ENCODE measurements around the gene NOL11. TPM values are rescaled to one million over a fixed set of nuclear protein-coding genes. Genes with fewer than 3 reads are reported as not detected.

Gene NOL11
- total RNA-seq, 2 experiments from 2014 or later: 74.3 to 76.0 TPM

- Mint-ChIP-seq H3K36me3 (ENCODE audit: low read depth) (no peaks in the 10 kb centered on the region), H3K4me3 (no peak overlapping the region), H3K27me3 (no peaks in the 10 kb centered on the region), H3K4me1 (ENCODE audit: low read depth) (no peaks in the 10 kb centered on the region), H3K27ac (no peak overlapping the region), H3K9me3 (no peaks in the 10 kb centered on the region)
- TF ChIP-seq, protein P1, sequence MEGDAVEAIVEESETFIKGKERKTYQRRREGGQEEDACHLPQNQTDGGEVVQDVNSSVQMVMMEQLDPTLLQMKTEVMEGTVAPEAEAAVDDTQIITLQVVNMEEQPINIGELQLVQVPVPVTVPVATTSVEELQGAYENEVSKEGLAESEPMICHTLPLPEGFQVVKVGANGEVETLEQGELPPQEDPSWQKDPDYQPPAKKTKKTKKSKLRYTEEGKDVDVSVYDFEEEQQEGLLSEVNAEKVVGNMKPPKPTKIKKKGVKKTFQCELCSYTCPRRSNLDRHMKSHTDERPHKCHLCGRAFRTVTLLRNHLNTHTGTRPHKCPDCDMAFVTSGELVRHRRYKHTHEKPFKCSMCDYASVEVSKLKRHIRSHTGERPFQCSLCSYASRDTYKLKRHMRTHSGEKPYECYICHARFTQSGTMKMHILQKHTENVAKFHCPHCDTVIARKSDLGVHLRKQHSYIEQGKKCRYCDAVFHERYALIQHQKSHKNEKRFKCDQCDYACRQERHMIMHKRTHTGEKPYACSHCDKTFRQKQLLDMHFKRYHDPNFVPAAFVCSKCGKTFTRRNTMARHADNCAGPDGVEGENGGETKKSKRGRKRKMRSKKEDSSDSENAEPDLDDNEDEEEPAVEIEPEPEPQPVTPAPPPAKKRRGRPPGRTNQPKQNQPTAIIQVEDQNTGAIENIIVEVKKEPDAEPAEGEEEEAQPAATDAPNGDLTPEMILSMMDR (IDR thresholded peaks at IDR 0.05): no peak
- DNase-seq: no peak
- POLR2A ChIA-PET: no interaction called here
- CTCF ChIA-PET: no interaction called here
- ATAC-seq: no peak
- intact Hi-C loops (cut with micrococcal nuclease): no loop called here
Observed at GRCh38 chr17:67773246-67773645, 55.5 kb downstream of the NOL11 start.

GRCh38 chr17:67779098-67779672 lies 61.4 kb downstream of the NOL11 start:
- ChIA-PET POLR2A (no interaction called here), CTCF (interaction anchor here (1.1 to 1.9 kb wide), 3 partner anchors 14 to 40 kb away, joined by 3 to 5 read pairs (median 3); no protein-coding TSS in a partner anchor)
- H3K4me3 Mint-ChIP-seq: no peak overlapping the region
- H3K36me3 Mint-ChIP-seq (ENCODE audit: low read depth): no peaks in the 10 kb centered on the region
- peak; percentile 68 for ATAC-seq
- intact Hi-C loops (cut with micrococcal nuclease): no loop called here
- H3K27ac Mint-ChIP-seq: no peak overlapping the region
- DNase-seq: peak; percentile 30
- H3K27me3 Mint-ChIP-seq: no peaks in the 10 kb centered on the region
- no peaks in the 10 kb centered on the region for H3K4me1 Mint-ChIP-seq (ENCODE audit: low read depth)
- TF ChIP-seq, protein P1 (IDR thresholded peaks at IDR 0.05): peak; percentile 82
- H3K9me3 Mint-ChIP-seq: no peaks in the 10 kb centered on the region

- DNase-seq: no peak
- TF ChIP-seq, protein P1 (IDR thresholded peaks at IDR 0.05): no peak
- intact Hi-C loops (cut with micrococcal nuclease): no loop called here
- POLR2A ChIA-PET: no interaction called here
- CTCF ChIA-PET: no interaction called here
- H3K4me1 Mint-ChIP-seq (ENCODE audit: low read depth): no peaks in the 10 kb centered on the region
- no peak overlapping the region for H3K4me3 Mint-ChIP-seq
- no peak for ATAC-seq
- H3K27ac Mint-ChIP-seq: no peak overlapping the region
- no peaks in the 10 kb centered on the region for H3K27me3 Mint-ChIP-seq
- H3K9me3 Mint-ChIP-seq: no peaks in the 10 kb centered on the region
- H3K36me3 Mint-ChIP-seq (ENCODE audit: low read depth): no peaks in the 10 kb centered on the region
Observed at GRCh38 chr17:67784364-67785121, 66.8 kb downstream of the NOL11 start.

- intact Hi-C loops (cut with micrococcal nuclease): no loop called here
- CTCF ChIA-PET: no interaction called here
- H3K4me3 Mint-ChIP-seq: no peak overlapping the region
- H3K4me1 Mint-ChIP-seq (ENCODE audit: low read depth): no peaks in the 10 kb centered on the region
- H3K9me3 Mint-ChIP-seq: no peaks in the 10 kb centered on the region
- ATAC-seq: no peak
- POLR2A ChIA-PET: no interaction called here
- no peaks in the 10 kb centered on the region for H3K27me3 Mint-ChIP-seq
- no peak overlapping the region for H3K27ac Mint-ChIP-seq
- H3K36me3 Mint-ChIP-seq (ENCODE audit: low read depth): no peaks in the 10 kb centered on the region
- no peak for DNase-seq
- TF ChIP-seq, protein P1 (IDR thresholded peaks at IDR 0.05): no peak
Observed at GRCh38 chr17:67785122-67785477, 67.4 kb downstream of the NOL11 start.

- Mint-ChIP-seq H3K4me1 (ENCODE audit: low read depth) (no peaks in the 10 kb centered on the region), H3K27me3 (no peaks in the 10 kb centered on the region)
- CTCF ChIA-PET: no interaction called here
Observed at GRCh38 chr17:67785504-67785903, 67.8 kb downstream of the NOL11 start.

More at GRCh38 chr17:67785504-67785903, 67.8 kb downstream of the NOL11 start:
- H3K27ac Mint-ChIP-seq: no peak overlapping the region
- H3K36me3 Mint-ChIP-seq (ENCODE audit: low read depth): no peaks in the 10 kb centered on the region
- H3K9me3 Mint-ChIP-seq: no peaks in the 10 kb centered on the region
- intact Hi-C loops (cut with micrococcal nuclease): no loop called here
- no peak overlapping the region for H3K4me3 Mint-ChIP-seq
- TF ChIP-seq, protein P1 (IDR thresholded peaks at IDR 0.05): no peak
- ATAC-seq (no peak), DNase-seq (no peak)
- POLR2A ChIA-PET: no interaction called here

Data from activated CD8-positive, alpha-beta T cell treated with anti-CD3 and anti-CD28 coated beads for 36 hours (primary cell).